Coronary artery (tissue), 2 donors: ENCODE measurements around the gene ARL15.

Experiments
- DNase-seq: peaks from one replicate; pipeline ENCODE4 v3.0.0-alpha.2; 2017; ENCODE audit warnings: low spot score
- H3K27ac ChIP-seq, 2 donors: fragments of 200-600 bp; sonication (generic); one replicate each; pipeline ENCODE4 v1.5.1; 2016 to 2019
- H3K4me3 ChIP-seq: fragments of 200-600 bp; sonication (generic); 2 replicates; pipeline ENCODE4 v1.5.1; 2016; ENCODE audit warnings: mild to moderate bottlenecking, moderate library complexity
- CTCF ChIP-seq: fragments of 200-600 bp; sonication (generic); IDR thresholded peaks from one replicate; pipeline ENCODE4 v1.5.1; 2019; ENCODE audit warnings: antibody characterized with exemption

ARL15 gene

GRCh38 chr5:54285686-54286085 is 24.7 kb downstream of the ARL15 start:
- TF ChIP-seq CTCF: no peak
- H3K4me3 ChIP-seq: no peak overlapping the region
- no peak overlapping the region for H3K27ac ChIP-seq
- DNase-seq: no peak

GRCh38 chr5:54284586-54284985 is 25.8 kb downstream of the ARL15 start:
- Histone ChIP-seq H3K27ac (no peak overlapping the region), H3K4me3 (no peak overlapping the region)
- DNase-seq: no peak
- TF ChIP-seq CTCF: no peak

- DNase-seq: no peak
- Histone ChIP-seq H3K4me3 (no peak overlapping the region), H3K27ac (no peak overlapping the region)
- TF ChIP-seq CTCF: no peak
Observed at GRCh38 chr5:54282876-54283275, 27.5 kb downstream of the ARL15 start.

- TF ChIP-seq CTCF: no peak
- H3K4me3 ChIP-seq: no peak overlapping the region
- no peak overlapping the region for H3K27ac ChIP-seq
- no peak for DNase-seq
Observed at GRCh38 chr5:54281960-54282692, 28.2 kb downstream of the ARL15 start.

- TF ChIP-seq CTCF: no peak
- H3K4me3 ChIP-seq: no peak overlapping the region
- H3K27ac ChIP-seq: no peak overlapping the region
- no peak for DNase-seq
Observed at GRCh38 chr5:54279960-54280359, 30.4 kb downstream of the ARL15 start.

- no peak for TF ChIP-seq CTCF
- H3K27ac ChIP-seq: no peak overlapping the region
- no peak for DNase-seq
- no peak overlapping the region for H3K4me3 ChIP-seq
Observed at GRCh38 chr5:54278979-54279717, 31.2 kb downstream of the ARL15 start.
